NCI-H226 (cell line): ENCODE data around the gene CCDC71L.

Source experiments
- DNase-seq: peaks from one replicate; pipeline ENCODE4 v3.0.0-alpha.2; 2015

Gene CCDC71L

GRCh38 chr7:106623315-106623660, 37.7 kb downstream of the CCDC71L start:
- no peak for DNase-seq

GRCh38 chr7:106622654-106623314, 38.2 kb downstream of the CCDC71L start:
- DNase-seq = no peak

GRCh38 chr7:106621393-106622132, 39.4 kb downstream of the CCDC71L start:
- no peak for DNase-seq

- no peak for DNase-seq
These were observed 40.3 kb downstream of the CCDC71L start for GRCh38 chr7:106620676-106621075.

- DNase-seq = no peak
These were observed 40.9 kb downstream of the CCDC71L start for GRCh38 chr7:106620034-106620433.

GRCh38 chr7:106619213-106619612, 41.7 kb downstream of the CCDC71L start:
- DNase-seq = no peak

GRCh38 chr7:106618480-106618879, 42.5 kb downstream of the CCDC71L start:
- peak; percentile 62 for DNase-seq

GRCh38 chr7:106617860-106618259, 43.1 kb downstream of the CCDC71L start:
- DNase-seq = no peak

- no peak for DNase-seq
These were observed 44.3 kb downstream of the CCDC71L start for GRCh38 chr7:106616708-106617051.

- peak; percentile 57 for DNase-seq
These were observed 44.9 kb downstream of the CCDC71L start for GRCh38 chr7:106615808-106616707.

- DNase-seq = no peak
These were observed 46.2 kb downstream of the CCDC71L start for GRCh38 chr7:106614751-106615150.

- no peak for DNase-seq
These were observed 47.0 kb downstream of the CCDC71L start for GRCh38 chr7:106613848-106614560.

- no peak for DNase-seq
These were observed 47.7 kb downstream of the CCDC71L start for GRCh38 chr7:106613279-106613678.

GRCh38 chr7:106612432-106612831, 48.5 kb downstream of the CCDC71L start:
- no peak for DNase-seq

- DNase-seq = no peak
These were observed 49.0 kb downstream of the CCDC71L start for GRCh38 chr7:106611911-106612310.

GRCh38 chr7:106610996-106611886, 49.7 kb downstream of the CCDC71L start:
- no peak for DNase-seq

- DNase-seq = peak; percentile 84
These were observed 51.5 kb downstream of the CCDC71L start for GRCh38 chr7:106609416-106609815.

- DNase-seq = no peak
These were observed 52.3 kb downstream of the CCDC71L start for GRCh38 chr7:106608661-106609060.
